Measurements from ENCODE around the gene ANTKMT. TPM values are rescaled to one million over a fixed set of nuclear protein-coding genes. Genes with fewer than 3 reads are reported as not detected.
A peak's percentile ranks its signal among the peaks of the same experiment; 100 is the strongest.

ANTKMT gene
- total RNA-seq, 4 donors from 2014 or later, result 13.0 to 29.4 (median 23.8) TPM

GRCh38 chr16:679814-680624 is 40.9 kb upstream of the ANTKMT start, which contains the start of gene STUB1:
STUB1 (plus strand) TSS chr16:680410; CDS start chr16:680526, 116 bp downstream.
- WGBS, result 0% methylated on average over 6 of the region's 91 CpGs
- H3K27ac ChIP-seq, result peak within 1 kb of the TSS; percentile 92
- peaks cover 4% of the 10 kb centered on the region for H3K27me3 ChIP-seq
- peak within 1 kb of the TSS; percentile 84 for H3K4me3 ChIP-seq
- peaks cover 16% of the 10 kb centered on the region for H3K36me3 ChIP-seq
- no peaks in the 10 kb centered on the region for H3K9me3 ChIP-seq
- DNase-seq (ENCODE audit: low spot score in 2 of 2), result peak; percentile 91 to 94
- TF ChIP-seq POLR2AphosphoS5 (IDR thresholded peaks at IDR 0.05), result peak in 1 of 3 donors; percentile 66
- no peak for TF ChIP-seq CTCF (IDR thresholded peaks at IDR 0.05)
- TF ChIP-seq POLR2A (IDR thresholded peaks at IDR 0.05), result peak; percentile 27 to 71
- no peak for TF ChIP-seq EP300 (IDR thresholded peaks at IDR 0.05)
- H3K4me1 ChIP-seq, result peaks cover 90% of the 10 kb centered on the region

- H3K36me3 ChIP-seq, result peaks cover 16% of the 10 kb centered on the region
- peak overlapping the region; percentile 84 for H3K4me3 ChIP-seq
- H3K4me1 ChIP-seq, result peaks cover 90% of the 10 kb centered on the region
- no peaks in the 10 kb centered on the region for H3K9me3 ChIP-seq
- DNase-seq (ENCODE audit: low spot score in 2 of 2), result no peak
- TF ChIP-seq EP300 (IDR thresholded peaks at IDR 0.05), result no peak
- TF ChIP-seq POLR2A (IDR thresholded peaks at IDR 0.05), result no peak
- no peak for TF ChIP-seq POLR2AphosphoS5 (IDR thresholded peaks at IDR 0.05)
- no peak for TF ChIP-seq CTCF (IDR thresholded peaks at IDR 0.05)
- 0% methylated on average over 1 of the region's 38 CpGs for WGBS
- peaks cover 4% of the 10 kb centered on the region for H3K27me3 ChIP-seq
- H3K27ac ChIP-seq, result peak overlapping the region; percentile 92
Observed at GRCh38 chr16:680625-680945, 40.4 kb upstream of the ANTKMT start.

- peak overlapping the region; percentile 92 for H3K27ac ChIP-seq
- H3K9me3 ChIP-seq, result no peaks in the 10 kb centered on the region
- 38% methylated on average over 20 of the region's 44 CpGs for WGBS
- H3K4me1 ChIP-seq, result peaks cover 90% of the 10 kb centered on the region
- H3K27me3 ChIP-seq, result peaks cover 4% of the 10 kb centered on the region
- peaks cover 16% of the 10 kb centered on the region for H3K36me3 ChIP-seq
- peak overlapping the region; percentile 84 for H3K4me3 ChIP-seq
- no peak for DNase-seq (ENCODE audit: low spot score in 2 of 2)
- no peak for TF ChIP-seq POLR2A (IDR thresholded peaks at IDR 0.05)
- TF ChIP-seq EP300 (IDR thresholded peaks at IDR 0.05), result no peak
- TF ChIP-seq CTCF (IDR thresholded peaks at IDR 0.05), result no peak
- TF ChIP-seq POLR2AphosphoS5 (IDR thresholded peaks at IDR 0.05), result no peak
Observed at GRCh38 chr16:680967-681745, 39.8 kb upstream of the ANTKMT start.

GRCh38 chr16:681746-682427 is 39.1 kb upstream of the ANTKMT start:
- H3K9me3 ChIP-seq, result no peaks in the 10 kb centered on the region
- peaks cover 20% of the 10 kb centered on the region for H3K36me3 ChIP-seq
- DNase-seq (ENCODE audit: low spot score in 2 of 2), result no peak
- 90% methylated on average over 9 of the region's 28 CpGs for WGBS
- peaks cover 86% of the 10 kb centered on the region for H3K4me1 ChIP-seq
- H3K4me3 ChIP-seq, result peak overlapping the region; percentile 84
- no peak overlapping the region for H3K27ac ChIP-seq
- peaks cover 4% of the 10 kb centered on the region for H3K27me3 ChIP-seq
- no peak for TF ChIP-seq EP300 (IDR thresholded peaks at IDR 0.05)
- no peak for TF ChIP-seq POLR2A (IDR thresholded peaks at IDR 0.05)
- TF ChIP-seq CTCF (IDR thresholded peaks at IDR 0.05), result no peak
- TF ChIP-seq POLR2AphosphoS5 (IDR thresholded peaks at IDR 0.05), result no peak
